ENCODE data around the gene SPG7.
A peak's percentile ranks its signal among the peaks of the same experiment; 100 is the strongest.

The SPG7 gene

GRCh38 chr16:89506791-89507191, 1.4 kb upstream of the SPG7 start:
- peak overlapping the region; percentile 65 for H3K4me3 ChIP-seq (ENCODE audit: low read depth, low read length)
- peak; percentile 60 for DNase-seq (ENCODE audit: low read depth)
- no peak for TF ChIP-seq CTCF (IDR thresholded peaks at IDR 0.05; ENCODE audit: low read depth, low read length)
- TF ChIP-seq MYC (IDR thresholded peaks at IDR 0.05; ENCODE audit: low read depth, low read length): no peak
- no peak for TF ChIP-seq POLR2A (IDR thresholded peaks at IDR 0.05; ENCODE audit: extremely low read depth, insufficient read length)
- TF ChIP-seq, protein P1, sequence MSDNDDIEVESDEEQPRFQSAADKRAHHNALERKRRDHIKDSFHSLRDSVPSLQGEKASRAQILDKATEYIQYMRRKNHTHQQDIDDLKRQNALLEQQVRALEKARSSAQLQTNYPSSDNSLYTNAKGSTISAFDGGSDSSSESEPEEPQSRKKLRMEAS (IDR thresholded peaks at IDR 0.05; ENCODE audit: low read depth, low read length): no peak

DNA sequence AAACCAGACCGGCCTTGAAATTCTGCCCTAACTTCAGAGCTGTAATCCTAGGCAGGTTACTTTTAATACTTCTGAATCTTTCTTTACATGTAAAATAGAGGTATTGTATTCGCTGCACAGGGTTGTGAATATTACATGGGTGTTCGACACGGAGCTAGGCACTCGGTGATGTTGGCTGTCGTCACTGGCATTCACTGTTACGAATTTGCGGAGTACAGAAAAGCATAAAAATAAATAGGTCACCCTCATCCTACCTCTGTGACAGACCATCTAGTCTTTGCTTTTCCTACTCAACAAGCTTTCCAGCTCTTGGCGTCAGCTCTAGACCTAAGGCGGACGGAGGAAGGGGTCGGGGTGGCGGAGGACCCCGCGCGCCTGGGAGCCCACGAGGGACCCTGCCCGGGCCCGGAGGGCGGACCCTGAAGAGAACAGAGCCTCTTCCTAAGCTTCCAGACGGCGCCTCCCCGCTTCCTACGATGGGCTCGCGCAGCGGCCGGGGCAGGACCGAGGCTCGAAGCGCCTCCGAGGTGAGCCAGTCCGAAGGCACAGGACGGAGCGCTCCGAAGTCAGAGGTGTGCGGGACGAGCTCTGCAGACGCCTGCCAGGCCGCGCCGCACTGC, 879 bp upstream of the SPG7 start:
- TF ChIP-seq POLR2A (IDR thresholded peaks at IDR 0.05; ENCODE audit: extremely low read depth, insufficient read length) (no peak), MYC (IDR thresholded peaks at IDR 0.05; ENCODE audit: low read depth, low read length) (no peak), CTCF (IDR thresholded peaks at IDR 0.05; ENCODE audit: low read depth, low read length) (no peak)
- TF ChIP-seq, protein P1 (IDR thresholded peaks at IDR 0.05; ENCODE audit: low read depth, low read length): no peak
- H3K4me3 ChIP-seq (ENCODE audit: low read depth, low read length): peak overlapping the region; percentile 65
- DNase-seq (ENCODE audit: low read depth): no peak

DNA sequence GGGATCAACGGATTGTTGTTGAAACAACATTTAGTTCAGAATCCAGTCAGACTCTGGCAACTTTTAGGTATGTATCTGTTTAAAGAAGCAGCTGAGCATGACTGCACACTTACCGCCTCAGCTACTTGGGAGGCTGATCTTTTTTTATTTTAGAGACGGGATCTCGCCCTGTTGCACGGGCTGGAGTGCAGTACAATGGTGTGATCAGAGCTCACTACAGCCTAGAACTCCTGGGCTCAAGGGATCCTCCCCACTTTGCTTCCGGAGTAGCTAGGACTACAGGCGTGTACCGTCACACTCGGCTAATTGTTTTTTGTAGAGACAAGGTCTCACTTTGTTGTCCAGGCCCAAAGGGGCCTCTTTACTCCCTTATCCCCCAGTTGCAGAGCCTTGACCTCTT, 2.3 kb downstream of the SPG7 start:
- DNase-seq (ENCODE audit: low read depth): no peak
- TF ChIP-seq MYC (IDR thresholded peaks at IDR 0.05; ENCODE audit: low read depth, low read length) (no peak), POLR2A (IDR thresholded peaks at IDR 0.05; ENCODE audit: extremely low read depth, insufficient read length) (no peak), CTCF (IDR thresholded peaks at IDR 0.05; ENCODE audit: low read depth, low read length) (no peak)
- TF ChIP-seq, protein P1 (IDR thresholded peaks at IDR 0.05; ENCODE audit: low read depth, low read length): no peak
- no peak overlapping the region for H3K4me3 ChIP-seq (ENCODE audit: low read depth, low read length)

- no peak overlapping the region for H3K4me3 ChIP-seq (ENCODE audit: low read depth, low read length)
- TF ChIP-seq MYC (IDR thresholded peaks at IDR 0.05; ENCODE audit: low read depth, low read length): no peak
- TF ChIP-seq, protein P1 (IDR thresholded peaks at IDR 0.05; ENCODE audit: low read depth, low read length): no peak
- TF ChIP-seq CTCF (IDR thresholded peaks at IDR 0.05; ENCODE audit: low read depth, low read length): no peak
- no peak for TF ChIP-seq POLR2A (IDR thresholded peaks at IDR 0.05; ENCODE audit: extremely low read depth, insufficient read length)
- no peak for DNase-seq (ENCODE audit: low read depth)
These were observed 3.2 kb downstream of the SPG7 start for GRCh38 chr16:89511374-89511773.

DNA sequence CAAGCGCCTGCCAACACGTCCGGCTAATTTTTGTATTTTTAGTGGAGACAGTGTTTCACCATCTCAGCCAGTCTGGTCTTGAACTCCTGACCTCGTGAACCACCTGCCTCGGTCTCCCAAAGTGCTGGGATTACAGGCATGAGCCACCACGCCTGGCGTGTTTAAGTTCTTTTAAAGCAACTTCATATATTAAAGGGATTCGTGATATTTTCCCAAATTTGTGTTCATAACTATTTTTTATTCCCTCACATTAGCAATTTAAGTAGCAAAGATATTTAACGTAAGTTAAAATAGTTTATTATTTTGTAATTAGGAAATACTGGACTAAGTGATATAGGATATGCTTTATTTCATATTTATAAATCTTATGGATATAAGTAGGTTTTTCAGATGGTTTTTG, 4.2 kb downstream of the SPG7 start:
- DNase-seq (ENCODE audit: low read depth): no peak
- TF ChIP-seq, protein P1 (IDR thresholded peaks at IDR 0.05; ENCODE audit: low read depth, low read length): no peak
- no peak overlapping the region for H3K4me3 ChIP-seq (ENCODE audit: low read depth, low read length)

DNA sequence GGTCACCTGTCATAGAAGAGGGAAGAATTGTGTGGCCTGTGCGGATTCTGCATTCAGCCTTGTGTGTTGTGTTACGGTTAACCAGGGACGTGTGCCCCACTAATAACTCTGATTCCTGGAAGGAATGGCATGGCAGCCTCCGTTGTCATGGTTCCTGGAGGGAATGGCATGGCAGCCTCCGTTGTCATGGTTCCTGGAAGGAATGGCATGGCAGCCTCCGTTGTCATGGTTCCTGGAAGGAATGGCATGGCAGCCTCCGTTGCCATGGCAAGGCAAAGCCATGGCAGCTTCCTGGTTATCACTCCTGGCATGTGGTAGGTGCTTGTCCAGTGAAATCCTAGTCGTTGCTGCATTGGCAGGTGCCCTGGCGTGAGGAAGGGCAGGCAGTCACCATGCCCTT, 8.9 kb downstream of the SPG7 start:
- DNase-seq (ENCODE audit: low read depth): no peak
- TF ChIP-seq CTCF (IDR thresholded peaks at IDR 0.05; ENCODE audit: low read depth, low read length) (no peak), POLR2A (IDR thresholded peaks at IDR 0.05; ENCODE audit: extremely low read depth, insufficient read length) (no peak), MYC (IDR thresholded peaks at IDR 0.05; ENCODE audit: low read depth, low read length) (no peak)
- TF ChIP-seq, protein P1 (IDR thresholded peaks at IDR 0.05; ENCODE audit: low read depth, low read length): no peak

More for the DNA sequence above, 8.9 kb downstream of the SPG7 start:
- no peak overlapping the region for H3K4me3 ChIP-seq (ENCODE audit: low read depth, low read length)

Measured in NB4 (cell line).